D721Med (cell line): ENCODE results near the gene MTG2.

Source experiments
- DNase-seq: peaks from one replicate; pipeline ENCODE4 v3.0.0; 2011; ENCODE audit warnings: low spot score; ENCODE audit not compliant: insufficient read length
- FAIRE-seq: peaks from 2 replicates; lab custom pipeline; 2011; peaks lifted over from hg19 to GRCh38; lab: Jason Lieb, UNC
- TF ChIP-seq, protein P1 (sequence below): IDR thresholded peaks from 2 replicates; pipeline ENCODE4 v1.5.1; 2012; ENCODE audit warnings: mild to moderate bottlenecking, control low read depth; ENCODE audit not compliant: insufficient read depth; ENCODE audit errors: missing control alignments

Gene MTG2

GRCh38 chr20:62243106-62243505, 60.3 kb downstream of the MTG2 start:
- TF ChIP-seq, protein P1, sequence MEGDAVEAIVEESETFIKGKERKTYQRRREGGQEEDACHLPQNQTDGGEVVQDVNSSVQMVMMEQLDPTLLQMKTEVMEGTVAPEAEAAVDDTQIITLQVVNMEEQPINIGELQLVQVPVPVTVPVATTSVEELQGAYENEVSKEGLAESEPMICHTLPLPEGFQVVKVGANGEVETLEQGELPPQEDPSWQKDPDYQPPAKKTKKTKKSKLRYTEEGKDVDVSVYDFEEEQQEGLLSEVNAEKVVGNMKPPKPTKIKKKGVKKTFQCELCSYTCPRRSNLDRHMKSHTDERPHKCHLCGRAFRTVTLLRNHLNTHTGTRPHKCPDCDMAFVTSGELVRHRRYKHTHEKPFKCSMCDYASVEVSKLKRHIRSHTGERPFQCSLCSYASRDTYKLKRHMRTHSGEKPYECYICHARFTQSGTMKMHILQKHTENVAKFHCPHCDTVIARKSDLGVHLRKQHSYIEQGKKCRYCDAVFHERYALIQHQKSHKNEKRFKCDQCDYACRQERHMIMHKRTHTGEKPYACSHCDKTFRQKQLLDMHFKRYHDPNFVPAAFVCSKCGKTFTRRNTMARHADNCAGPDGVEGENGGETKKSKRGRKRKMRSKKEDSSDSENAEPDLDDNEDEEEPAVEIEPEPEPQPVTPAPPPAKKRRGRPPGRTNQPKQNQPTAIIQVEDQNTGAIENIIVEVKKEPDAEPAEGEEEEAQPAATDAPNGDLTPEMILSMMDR, result no peak
- FAIRE-seq, result no peak
- DNase-seq, result no peak

DNA sequence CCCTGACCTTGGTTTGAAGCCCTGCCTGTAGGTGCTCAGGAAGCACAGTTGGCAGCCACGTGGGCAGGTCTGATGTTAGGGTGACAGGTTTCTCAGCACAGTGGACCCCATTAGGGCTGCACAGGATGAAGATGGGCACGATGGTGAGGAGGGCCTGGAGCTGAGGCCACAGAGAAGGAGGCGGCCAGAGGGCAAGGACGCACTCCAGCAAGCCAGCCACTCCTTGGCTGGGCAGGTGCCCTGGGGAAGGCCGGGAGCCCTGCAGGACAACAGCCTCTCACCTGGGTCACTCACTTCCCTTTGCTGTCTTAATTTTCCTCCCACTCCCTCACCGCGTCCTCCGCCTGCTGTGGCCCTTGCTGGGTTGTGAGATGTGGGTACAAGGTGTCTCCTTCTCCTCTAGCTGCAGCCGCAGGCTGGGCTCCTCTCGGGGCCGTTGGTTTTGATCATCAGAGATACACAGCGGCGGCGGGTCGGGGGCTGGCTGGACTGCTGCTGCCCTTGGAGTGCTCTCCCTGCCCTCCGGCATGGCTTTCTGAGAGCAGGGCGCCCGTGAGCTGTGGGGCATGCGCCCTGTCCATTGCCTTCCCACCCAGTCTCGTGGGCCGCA, 61.2 kb downstream of the MTG2 start:
- FAIRE-seq (no peak), DNase-seq (no peak)
- TF ChIP-seq, protein P1, result no peak

DNA sequence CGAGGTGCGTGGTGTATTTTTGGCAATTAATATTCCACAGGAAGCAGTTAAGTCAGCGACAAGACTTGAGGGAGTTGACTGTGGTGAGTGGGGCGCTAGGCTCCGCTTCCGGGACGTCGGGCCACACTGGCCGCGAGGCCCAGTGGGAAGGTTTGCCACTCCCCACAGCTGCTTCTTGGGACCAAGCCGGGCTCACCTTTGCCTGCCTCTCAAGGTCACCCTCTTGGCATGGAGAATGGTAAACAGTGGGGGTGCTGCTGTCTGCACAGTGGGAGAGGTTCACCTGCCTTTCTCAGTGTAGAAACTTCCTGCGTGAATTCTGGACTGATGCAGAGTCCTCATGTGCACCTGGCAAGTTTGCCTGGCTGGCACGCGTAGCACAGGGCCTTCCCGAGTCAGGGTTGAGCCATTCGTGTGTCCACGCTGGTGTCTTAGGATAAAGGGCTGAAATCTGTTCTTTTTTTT, 61.8 kb downstream of the MTG2 start:
- FAIRE-seq, result no peak
- DNase-seq, result no peak
- TF ChIP-seq, protein P1, result no peak

- DNase-seq, result no peak
- no peak for FAIRE-seq
- TF ChIP-seq, protein P1, result no peak
Measured at GRCh38 chr20:62245911-62246280, 63.1 kb downstream of the MTG2 start.

- DNase-seq, result no peak
- TF ChIP-seq, protein P1, result no peak
- FAIRE-seq, result no peak
Measured at GRCh38 chr20:62246431-62246830, 63.6 kb downstream of the MTG2 start.

DNA sequence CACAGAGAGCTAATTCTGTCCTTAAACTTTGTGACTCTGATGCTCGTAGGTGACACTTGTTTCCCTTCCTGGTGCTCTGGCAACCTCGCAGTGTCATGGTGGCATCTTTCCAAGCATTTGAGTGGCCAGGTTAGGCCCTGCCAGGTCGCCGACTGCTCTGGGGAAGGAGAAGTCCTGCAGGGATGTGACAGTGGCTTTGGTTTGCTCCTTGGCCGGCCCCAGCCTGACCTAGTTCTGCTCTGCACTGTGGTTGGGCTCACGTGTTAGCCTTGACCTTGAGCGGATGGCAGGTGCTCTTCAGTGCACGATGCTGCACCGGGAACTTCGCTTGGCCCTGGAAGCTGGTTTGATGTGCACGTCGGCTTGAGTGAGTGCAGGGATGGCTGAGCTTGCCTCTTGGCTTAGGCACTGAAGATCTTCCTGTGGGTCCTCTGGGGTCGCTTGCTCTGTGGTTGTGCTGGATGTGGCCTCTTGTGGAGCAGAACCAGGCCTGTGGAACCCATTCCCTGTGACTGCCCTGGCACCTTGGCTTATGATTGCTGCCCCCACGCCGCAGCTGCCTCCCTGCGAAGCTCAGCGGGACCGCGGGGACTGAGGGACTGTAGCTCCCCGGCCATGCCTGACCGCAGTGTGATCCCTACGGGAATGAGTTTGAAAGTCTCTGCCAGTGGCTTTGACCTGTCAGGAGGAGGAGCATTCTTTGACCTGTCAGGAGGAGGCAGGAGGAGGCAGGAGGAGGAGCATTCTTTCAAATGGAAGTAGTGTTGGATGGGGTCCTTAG, 64.2 kb downstream of the MTG2 start:
- DNase-seq, result no peak
- FAIRE-seq, result no peak
- TF ChIP-seq, protein P1, result no peak
